GM06990 (cell line): ENCODE data around the gene EPHB1.
"Not testable (repeated sequence)": the region's sequence is repeated elsewhere in the genome, so short reads cannot be mapped to it uniquely, and the experiment has no call there.

Experiments
- DNase-seq: peaks from one replicate; pipeline ENCODE4 v3.0.0-alpha.2; 2011; ENCODE audit not compliant: insufficient read length; ENCODE audit errors: extremely low read depth
- H3K27me3 ChIP-seq: replicated peaks from 2 replicates; pipeline ENCODE4 v1.6.0; 2011; ENCODE audit warnings: low read length; ENCODE audit not compliant: control insufficient read depth, insufficient read depth
- H3K36me3 ChIP-seq: 2 replicates; pipeline ENCODE4 v1.5.1; 2011; ENCODE audit warnings: low read length; ENCODE audit not compliant: control insufficient read depth, insufficient read depth
- H3K4me3 ChIP-seq: replicated peaks from 2 replicates; pipeline ENCODE4 v1.5.1; 2011; ENCODE audit warnings: low read depth, mild to moderate bottlenecking, control low read depth, low read length
- CTCF ChIP-seq: IDR thresholded peaks from 2 replicates; pipeline ENCODE4 v1.5.1; 2011; ENCODE audit warnings: low read length, control low read depth, mild to moderate bottlenecking, inconsistent platforms; ENCODE audit not compliant: insufficient read depth, poor library complexity, severe bottlenecking

EPHB1 gene

GRCh38 chr3:134769287-134769868 is 25.7 kb upstream of the EPHB1 start:
- no peaks in the 10 kb centered on the region; the same call in 1 of the 2 replicates for H3K27me3 ChIP-seq
- no peaks in the 10 kb centered on the region for H3K36me3 ChIP-seq
- no peak overlapping the region for H3K4me3 ChIP-seq
- DNase-seq = no peak
- no peak for TF ChIP-seq CTCF

GRCh38 chr3:134772011-134772410 is 23.0 kb upstream of the EPHB1 start:
- TF ChIP-seq CTCF = no peak
- Histone ChIP-seq H3K36me3 (no peaks in the 10 kb centered on the region), H3K27me3 (no peaks in the 10 kb centered on the region; the same call in 1 of the 2 replicates), H3K4me3 (no peak overlapping the region)
- no peak for DNase-seq

- no peak for DNase-seq
- H3K4me3 ChIP-seq = no peak overlapping the region
These were observed 22.5 kb upstream of the EPHB1 start for GRCh38 chr3:134772591-134772990.

GRCh38 chr3:134775831-134776230 is 19.2 kb upstream of the EPHB1 start:
- Histone ChIP-seq H3K27me3 (no peaks in the 10 kb centered on the region; the same call in 1 of the 2 replicates), H3K4me3 (no peak overlapping the region), H3K36me3 (no peaks in the 10 kb centered on the region)
- no peak for DNase-seq
- no peak for TF ChIP-seq CTCF

More at GRCh38 chr3:134772591-134772990, 22.5 kb upstream of the EPHB1 start:
- Histone ChIP-seq H3K36me3 (no peaks in the 10 kb centered on the region), H3K27me3 (no peaks in the 10 kb centered on the region; the same call in 1 of the 2 replicates)
- TF ChIP-seq CTCF = no peak

GRCh38 chr3:134776518-134776917 is 18.5 kb upstream of the EPHB1 start:
- TF ChIP-seq CTCF = no peak
- H3K4me3 ChIP-seq = no peak overlapping the region
- no peak for DNase-seq
- no peaks in the 10 kb centered on the region; the same call in 1 of the 2 replicates for H3K27me3 ChIP-seq
- no peaks in the 10 kb centered on the region for H3K36me3 ChIP-seq

- Histone ChIP-seq H3K36me3 (no peaks in the 10 kb centered on the region), H3K27me3 (no peaks in the 10 kb centered on the region; the same call in 1 of the 2 replicates), H3K4me3 (no peak overlapping the region)
- TF ChIP-seq CTCF = no peak
- DNase-seq = no peak
These were observed 17.7 kb upstream of the EPHB1 start for GRCh38 chr3:134777341-134777740.

GRCh38 chr3:134788283-134788682 is 6.8 kb upstream of the EPHB1 start:
- not testable (repeated sequence) for H3K36me3 ChIP-seq, H3K27me3 ChIP-seq, H3K4me3 ChIP-seq, DNase-seq
